Measurements from ENCODE around the gene FOXO3. TPM values are rescaled to one million over a fixed set of nuclear protein-coding genes. Genes with fewer than 3 reads are reported as not detected.

Gene FOXO3
- total and polyA plus RNA-seq, 3 donors from 2014 or later = 27.5 to 112 (median 81.5) TPM

GRCh38 chr6:108650781-108651180 lies 90.1 kb downstream of the FOXO3 start:
- no peak for DNase-seq
- Histone ChIP-seq H3K4me3 (no peak overlapping the region), H3K9me3 (no peaks in the 10 kb centered on the region), H3K4me1 (peaks cover 59% of the 10 kb centered on the region), H3K27ac (peak overlapping the region in 1 of 2 donors; percentile 84), H3K36me3 (ENCODE audit: low read depth, missing control alignments) (no peaks in the 10 kb centered on the region), H3K27me3 (no peaks in the 10 kb centered on the region)
- TF ChIP-seq POLR2A (IDR thresholded peaks at IDR 0.05) (no peak), CTCF (IDR thresholded peaks at IDR 0.05) (no peak)
- intact Hi-C loops (cut with DNase I; ENCODE audit: low total_unique reads) = loop anchor here (10.0 kb wide), 2 partner anchors 56 to 86 kb away; partner anchors contain the start of gene FOXO3
- WGBS, 2 donors = 76 to 77% methylated on average over 5 of the region's 5 CpGs

- H3K9me3 ChIP-seq = no peaks in the 10 kb centered on the region
- no peak overlapping the region for H3K4me3 ChIP-seq
- H3K4me1 ChIP-seq = peaks cover 58% of the 10 kb centered on the region
- peak overlapping the region; percentile 59 to 84 for H3K27ac ChIP-seq
- H3K36me3 ChIP-seq (ENCODE audit: low read depth, missing control alignments) = no peaks in the 10 kb centered on the region
- WGBS, 2 donors = 40 to 42% methylated on average over 9 of the region's 9 CpGs
- peak; percentile 50 for DNase-seq
- H3K27me3 ChIP-seq = no peaks in the 10 kb centered on the region
- TF ChIP-seq POLR2A (IDR thresholded peaks at IDR 0.05) (no peak), CTCF (IDR thresholded peaks at IDR 0.05) (no peak)
- intact Hi-C loops (cut with DNase I; ENCODE audit: low total_unique reads) = loop anchor here (10.0 kb wide), 2 partner anchors 57 to 87 kb away; partner anchors contain the start of gene FOXO3
These were observed 90.9 kb downstream of the FOXO3 start for GRCh38 chr6:108651340-108652227.

GRCh38 chr6:108652375-108652774 lies 91.7 kb downstream of the FOXO3 start:
- no peaks in the 10 kb centered on the region for H3K27me3 ChIP-seq
- no peak for TF ChIP-seq CTCF (IDR thresholded peaks at IDR 0.05)
- TF ChIP-seq POLR2A (IDR thresholded peaks at IDR 0.05) = no peak
- no peak for DNase-seq
- peak overlapping the region; percentile 59 to 84 for H3K27ac ChIP-seq
- H3K4me3 ChIP-seq = no peak overlapping the region
- H3K4me1 ChIP-seq = peaks cover 58% of the 10 kb centered on the region
- H3K9me3 ChIP-seq = no peaks in the 10 kb centered on the region
- intact Hi-C loops (cut with DNase I; ENCODE audit: low total_unique reads) = loop anchor here (10.0 kb wide), 2 partner anchors 58 to 88 kb away; partner anchors contain the start of gene FOXO3
- no peaks in the 10 kb centered on the region for H3K36me3 ChIP-seq (ENCODE audit: low read depth, missing control alignments)

- no peaks in the 10 kb centered on the region for H3K36me3 ChIP-seq (ENCODE audit: low read depth, missing control alignments)
- no peaks in the 10 kb centered on the region for H3K27me3 ChIP-seq
- WGBS, 2 donors = 34 to 42% methylated on average over 3 of the region's 3 CpGs
- H3K27ac ChIP-seq = peak overlapping the region; percentile 19 to 84
- peak; percentile 72 for DNase-seq
- peaks cover 58% of the 10 kb centered on the region for H3K4me1 ChIP-seq
- intact Hi-C loops (cut with DNase I; ENCODE audit: low total_unique reads) = loop anchor here (10.0 kb wide), 2 partner anchors 59 to 89 kb away; partner anchors contain the start of gene FOXO3
- TF ChIP-seq POLR2A (IDR thresholded peaks at IDR 0.05) = no peak
- TF ChIP-seq CTCF (IDR thresholded peaks at IDR 0.05) = no peak
- H3K9me3 ChIP-seq = no peaks in the 10 kb centered on the region
- H3K4me3 ChIP-seq = no peak overlapping the region
These were observed 93.2 kb downstream of the FOXO3 start for GRCh38 chr6:108653949-108654348.

Data from testis (tissue), 3 donors.